ENCODE data around the gene COL9A3. TPM values are rescaled to one million over a fixed set of nuclear protein-coding genes. Genes with fewer than 3 reads are reported as not detected.
A peak's percentile ranks its signal among the peaks of the same experiment; 100 is the strongest.

COL9A3 gene
- total RNA-seq, 1 donor from 2014 or later, result not detected

DNA sequence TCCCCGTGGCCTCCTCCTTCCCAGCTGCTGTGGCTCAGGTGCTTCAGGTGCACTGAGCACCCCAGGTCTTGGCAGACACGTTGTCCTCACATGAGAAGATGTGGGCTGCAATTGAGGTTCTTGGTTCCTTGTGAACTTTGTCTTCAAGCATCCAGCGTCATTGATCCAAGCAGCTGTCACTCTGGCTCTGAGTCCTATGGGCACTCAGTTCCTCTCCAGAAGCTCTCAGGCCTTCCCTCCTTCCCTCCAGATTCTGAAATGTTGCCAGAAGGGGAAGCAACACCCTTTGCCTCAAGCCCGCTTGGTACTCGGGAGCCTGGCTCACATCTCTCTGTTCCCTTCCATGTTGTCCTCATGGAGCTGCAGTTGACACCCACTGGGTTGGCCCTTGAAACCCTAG, 29.0 kb upstream of the COL9A3 start:
- Histone ChIP-seq H3K4me3 (ENCODE audit: low read depth, low read length) (no peak overlapping the region), H3K27me3 (ENCODE audit: control insufficient read depth, insufficient read depth, low read length) (peaks cover 12% of the 10 kb centered on the region), H3K36me3 (ENCODE audit: control insufficient read depth, insufficient read depth, low read length) (no peaks in the 10 kb centered on the region)
- TF ChIP-seq CTCF (IDR thresholded peaks at IDR 0.05; ENCODE audit: insufficient read depth, low read length, severe bottlenecking), result no peak
- DNase-seq (ENCODE audit: low read depth), result no peak
- FAIRE-seq, result no peak

GRCh38 chr20:62788607-62789006, 28.2 kb upstream of the COL9A3 start:
- peaks cover 12% of the 10 kb centered on the region for H3K27me3 ChIP-seq (ENCODE audit: control insufficient read depth, insufficient read depth, low read length)
- FAIRE-seq, result no peak
- no peak for TF ChIP-seq CTCF (IDR thresholded peaks at IDR 0.05; ENCODE audit: insufficient read depth, low read length, severe bottlenecking)
- no peaks in the 10 kb centered on the region for H3K36me3 ChIP-seq (ENCODE audit: control insufficient read depth, insufficient read depth, low read length)
- no peak overlapping the region for H3K4me3 ChIP-seq (ENCODE audit: low read depth, low read length)
- no peak for DNase-seq (ENCODE audit: low read depth)

GRCh38 chr20:62790075-62790474, 26.8 kb upstream of the COL9A3 start:
- Histone ChIP-seq H3K4me3 (ENCODE audit: low read depth, low read length) (no peak overlapping the region), H3K27me3 (ENCODE audit: control insufficient read depth, insufficient read depth, low read length) (peaks cover 10% of the 10 kb centered on the region), H3K36me3 (ENCODE audit: control insufficient read depth, insufficient read depth, low read length) (no peaks in the 10 kb centered on the region)
- no peak for FAIRE-seq
- no peak for TF ChIP-seq CTCF (IDR thresholded peaks at IDR 0.05; ENCODE audit: insufficient read depth, low read length, severe bottlenecking)
- DNase-seq (ENCODE audit: low read depth), result no peak

DNA sequence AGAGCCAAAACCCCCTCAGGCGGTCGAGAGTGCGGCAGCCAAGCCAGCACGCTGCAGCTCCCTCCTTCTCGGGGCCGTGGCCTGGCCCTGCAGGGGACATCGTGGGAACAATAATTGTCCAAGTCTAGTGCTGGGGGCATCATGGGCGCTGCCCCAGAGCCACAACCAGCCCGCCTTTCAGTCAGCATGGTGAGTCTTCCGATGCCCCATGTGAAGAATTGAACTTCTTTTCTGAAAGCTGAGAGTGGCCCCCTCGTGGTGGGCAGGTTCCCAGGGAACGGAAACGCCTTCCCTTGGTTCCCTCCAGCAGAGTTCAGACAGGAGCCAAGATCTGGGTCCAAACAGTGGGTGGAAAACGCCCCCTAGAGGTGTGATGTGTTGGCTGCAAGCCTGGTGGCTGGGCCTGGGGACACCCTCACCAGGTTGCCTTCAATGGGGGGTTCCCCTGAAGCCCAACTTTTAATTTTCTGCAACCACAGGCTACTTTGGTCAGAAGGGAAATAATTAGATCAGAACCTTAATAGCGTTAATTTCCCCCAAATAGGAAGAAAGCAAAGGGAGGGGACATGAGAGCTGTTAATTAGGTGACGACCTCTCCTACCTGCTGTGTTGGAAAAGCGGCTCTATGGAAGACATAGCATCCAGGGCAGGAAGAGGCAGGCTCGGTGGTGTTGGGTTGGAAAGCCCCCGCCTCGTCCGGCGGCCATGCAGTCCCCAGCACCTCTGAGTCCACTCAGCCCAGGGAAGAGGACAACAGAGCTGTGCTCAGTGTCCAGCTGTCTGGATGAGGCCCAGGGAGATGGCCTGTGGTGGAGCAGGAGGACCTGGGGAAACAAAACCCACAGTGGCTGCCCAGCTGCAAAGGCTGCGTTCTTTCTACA, 25.3 kb upstream of the COL9A3 start:
- Histone ChIP-seq H3K4me3 (ENCODE audit: low read depth, low read length) (no peak overlapping the region), H3K36me3 (ENCODE audit: control insufficient read depth, insufficient read depth, low read length) (no peaks in the 10 kb centered on the region), H3K27me3 (ENCODE audit: control insufficient read depth, insufficient read depth, low read length) (peaks cover 9% of the 10 kb centered on the region)
- TF ChIP-seq CTCF (IDR thresholded peaks at IDR 0.05; ENCODE audit: insufficient read depth, low read length, severe bottlenecking), result peak; percentile 95
- no peak for FAIRE-seq
- DNase-seq (ENCODE audit: low read depth), result peak; percentile 74

- no peak for TF ChIP-seq CTCF (IDR thresholded peaks at IDR 0.05; ENCODE audit: insufficient read depth, low read length, severe bottlenecking)
- FAIRE-seq (no peak), DNase-seq (ENCODE audit: low read depth) (peak; percentile 50)
- Histone ChIP-seq H3K27me3 (ENCODE audit: control insufficient read depth, insufficient read depth, low read length) (peaks cover 9% of the 10 kb centered on the region), H3K36me3 (ENCODE audit: control insufficient read depth, insufficient read depth, low read length) (no peaks in the 10 kb centered on the region), H3K4me3 (ENCODE audit: low read depth, low read length) (no peak overlapping the region)
These were observed 24.5 kb upstream of the COL9A3 start for GRCh38 chr20:62792182-62792939.

All from bronchial epithelial cell (primary cell).